ENCODE data around the gene TMEM234.

Gene TMEM234

DNA sequence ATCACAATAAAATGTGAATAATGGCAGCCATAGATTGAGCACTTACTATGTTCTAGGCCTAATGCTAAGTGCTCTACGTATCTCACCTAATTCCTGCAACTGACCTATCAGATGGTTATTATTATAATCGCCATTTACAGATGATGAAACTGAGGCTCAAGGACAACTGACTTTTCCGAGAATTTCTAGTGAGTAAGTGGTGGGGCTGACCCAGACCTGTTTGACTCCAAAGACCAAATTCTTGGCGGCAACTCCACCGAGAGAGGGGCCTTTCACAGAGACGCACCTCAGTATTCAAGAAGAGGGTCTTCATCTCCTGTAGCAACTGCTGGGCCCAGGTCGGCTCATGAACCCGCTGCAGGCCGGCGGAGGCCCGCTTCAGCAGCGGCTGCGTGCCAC is 573 bp downstream of the TMEM234 start:
- TF ChIP-seq, protein P1, sequence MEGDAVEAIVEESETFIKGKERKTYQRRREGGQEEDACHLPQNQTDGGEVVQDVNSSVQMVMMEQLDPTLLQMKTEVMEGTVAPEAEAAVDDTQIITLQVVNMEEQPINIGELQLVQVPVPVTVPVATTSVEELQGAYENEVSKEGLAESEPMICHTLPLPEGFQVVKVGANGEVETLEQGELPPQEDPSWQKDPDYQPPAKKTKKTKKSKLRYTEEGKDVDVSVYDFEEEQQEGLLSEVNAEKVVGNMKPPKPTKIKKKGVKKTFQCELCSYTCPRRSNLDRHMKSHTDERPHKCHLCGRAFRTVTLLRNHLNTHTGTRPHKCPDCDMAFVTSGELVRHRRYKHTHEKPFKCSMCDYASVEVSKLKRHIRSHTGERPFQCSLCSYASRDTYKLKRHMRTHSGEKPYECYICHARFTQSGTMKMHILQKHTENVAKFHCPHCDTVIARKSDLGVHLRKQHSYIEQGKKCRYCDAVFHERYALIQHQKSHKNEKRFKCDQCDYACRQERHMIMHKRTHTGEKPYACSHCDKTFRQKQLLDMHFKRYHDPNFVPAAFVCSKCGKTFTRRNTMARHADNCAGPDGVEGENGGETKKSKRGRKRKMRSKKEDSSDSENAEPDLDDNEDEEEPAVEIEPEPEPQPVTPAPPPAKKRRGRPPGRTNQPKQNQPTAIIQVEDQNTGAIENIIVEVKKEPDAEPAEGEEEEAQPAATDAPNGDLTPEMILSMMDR (IDR thresholded peaks at IDR 0.05; ENCODE audit: low read depth, low read length, missing control alignments), result no peak
- peak overlapping the region; percentile 56 for H3K4me3 ChIP-seq (ENCODE audit: low read depth, low read length)
- no peak for DNase-seq (ENCODE audit: low read depth)

DNA sequence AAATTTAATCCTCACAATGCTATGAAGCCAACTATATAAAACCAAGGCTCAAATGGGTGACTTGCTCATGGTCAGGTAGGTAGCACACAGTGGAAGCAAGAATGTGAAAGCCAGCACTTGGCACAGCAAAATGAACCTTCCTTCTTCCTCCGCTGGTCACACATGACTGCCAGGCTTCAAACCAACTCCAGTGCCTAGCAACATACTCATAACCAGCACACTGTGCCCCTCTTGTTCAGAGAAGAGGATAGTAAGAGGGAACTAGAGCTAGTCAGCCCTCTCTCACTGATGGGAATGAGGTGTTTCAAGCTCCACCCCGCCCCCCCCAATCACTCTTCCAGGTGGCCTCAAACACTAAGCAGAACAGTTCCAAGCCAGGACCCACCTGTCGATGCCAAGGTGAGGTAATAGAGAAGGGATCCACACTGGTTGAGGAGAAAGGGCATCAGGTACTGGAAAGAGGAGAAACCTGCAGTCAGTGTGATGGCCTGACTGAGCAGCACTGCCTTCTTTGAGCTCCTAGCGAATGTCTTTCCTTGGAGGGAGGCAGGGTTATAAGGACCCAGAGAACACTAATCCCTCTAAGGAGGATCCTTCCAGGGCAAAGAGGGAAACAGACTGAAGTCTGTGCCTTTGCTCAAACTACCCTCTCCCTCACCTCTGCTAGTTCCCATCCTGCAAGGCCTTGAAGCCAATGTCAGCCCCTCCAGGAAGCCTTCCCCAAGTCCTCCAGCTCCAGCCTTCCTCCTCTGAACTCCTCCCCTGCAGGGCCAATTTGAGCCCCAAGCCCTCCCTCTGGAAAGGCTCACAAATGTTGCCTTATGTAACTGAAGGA is 1.2 kb downstream of the TMEM234 start:
- peak overlapping the region; percentile 56 for H3K4me3 ChIP-seq (ENCODE audit: low read depth, low read length)
- TF ChIP-seq, protein P1 (IDR thresholded peaks at IDR 0.05; ENCODE audit: low read depth, low read length, missing control alignments), result no peak
- DNase-seq (ENCODE audit: low read depth), result no peak

DNA sequence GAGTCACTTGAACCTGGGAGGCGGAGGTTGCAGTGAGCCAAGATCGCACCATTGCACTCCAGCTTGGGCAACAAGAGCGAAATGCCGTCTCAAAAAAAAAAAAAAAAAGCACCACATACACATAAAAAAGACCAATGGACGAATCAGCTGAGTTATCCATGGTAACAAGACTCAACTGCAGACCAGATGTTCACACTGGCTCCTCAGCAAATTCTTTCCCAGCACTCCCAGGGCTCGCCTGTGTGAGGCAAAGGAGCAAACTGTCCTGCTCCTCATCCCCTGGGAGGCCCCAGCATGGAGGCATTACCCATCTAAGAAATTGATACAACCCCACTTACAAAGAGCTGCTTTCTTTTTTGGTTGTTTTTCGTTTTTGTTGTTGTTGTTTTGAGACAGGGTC is 3.1 kb downstream of the TMEM234 start:
- no peak overlapping the region for H3K4me3 ChIP-seq (ENCODE audit: low read depth, low read length)
- no peak for DNase-seq (ENCODE audit: low read depth)
- TF ChIP-seq, protein P1 (IDR thresholded peaks at IDR 0.05; ENCODE audit: low read depth, low read length, missing control alignments), result no peak

DNA sequence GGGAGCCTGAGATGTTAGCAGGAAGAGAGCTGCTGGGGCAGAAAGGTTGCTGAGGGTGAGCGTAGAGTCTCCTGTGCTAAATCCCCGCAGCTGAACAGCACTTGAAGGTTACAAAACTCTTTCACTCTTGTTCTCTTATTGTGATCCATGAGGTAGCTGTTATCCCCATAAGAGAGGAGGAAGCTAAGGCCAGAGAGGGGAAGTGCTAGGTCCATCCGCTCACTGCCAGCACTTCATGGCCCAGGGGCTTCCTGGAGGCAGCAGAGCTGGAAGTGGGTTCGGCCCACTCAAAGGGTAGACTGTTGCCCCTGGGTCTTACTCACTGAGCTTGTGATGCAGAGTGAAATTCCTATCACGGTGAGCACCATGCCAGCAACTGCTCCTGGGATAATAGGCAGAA is 5.6 kb downstream of the TMEM234 start:
- TF ChIP-seq, protein P1 (IDR thresholded peaks at IDR 0.05; ENCODE audit: low read depth, low read length, missing control alignments), result no peak
- DNase-seq (ENCODE audit: low read depth), result no peak

DNA sequence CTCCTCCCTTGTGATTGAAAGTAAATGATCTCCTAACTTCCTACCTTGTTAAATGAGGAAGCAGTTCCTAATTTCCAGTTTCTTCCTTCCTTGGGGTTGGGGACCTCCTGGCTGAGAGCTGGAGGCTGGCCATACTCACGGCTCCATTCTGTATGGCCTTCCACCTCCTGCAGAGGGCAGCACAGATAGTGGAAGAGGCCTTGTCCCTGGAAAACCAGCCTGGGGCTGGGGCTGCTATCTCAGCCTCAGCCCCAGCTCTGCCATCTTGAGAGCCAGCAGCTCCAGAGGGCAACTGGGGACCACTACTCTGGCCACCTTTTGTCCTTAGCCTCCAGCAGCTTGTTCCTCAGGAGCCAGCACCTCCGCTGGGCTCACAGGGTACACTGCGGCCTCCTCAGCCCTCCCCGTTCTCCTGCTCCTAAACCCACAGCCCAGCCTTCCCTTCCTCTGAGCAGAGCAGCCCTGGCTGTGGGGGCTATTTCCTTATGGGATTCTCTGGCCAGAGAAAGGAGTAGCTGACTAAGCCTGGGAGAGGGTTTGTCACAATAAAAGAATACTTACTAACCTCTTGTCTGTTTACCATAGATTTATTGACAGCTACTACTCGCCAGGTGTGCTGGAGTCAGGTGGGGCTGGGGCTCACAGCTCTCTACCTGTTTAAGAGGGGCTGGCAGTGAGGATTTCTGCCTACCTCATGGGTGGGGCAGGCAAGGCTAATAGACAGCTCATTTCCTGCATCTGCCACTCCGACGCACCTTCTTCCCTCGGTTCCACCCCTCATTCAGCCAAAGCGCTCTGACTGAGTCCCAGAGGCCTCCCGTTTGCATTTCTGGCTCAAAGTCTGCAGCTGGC is 6.3 kb downstream of the TMEM234 start:
- TF ChIP-seq, protein P1 (IDR thresholded peaks at IDR 0.05; ENCODE audit: low read depth, low read length, missing control alignments), result peak; percentile 92
- DNase-seq (ENCODE audit: low read depth), result no peak

More for the DNA sequence above, 5.6 kb downstream of the TMEM234 start:
- no peak overlapping the region for H3K4me3 ChIP-seq (ENCODE audit: low read depth, low read length)

DNA sequence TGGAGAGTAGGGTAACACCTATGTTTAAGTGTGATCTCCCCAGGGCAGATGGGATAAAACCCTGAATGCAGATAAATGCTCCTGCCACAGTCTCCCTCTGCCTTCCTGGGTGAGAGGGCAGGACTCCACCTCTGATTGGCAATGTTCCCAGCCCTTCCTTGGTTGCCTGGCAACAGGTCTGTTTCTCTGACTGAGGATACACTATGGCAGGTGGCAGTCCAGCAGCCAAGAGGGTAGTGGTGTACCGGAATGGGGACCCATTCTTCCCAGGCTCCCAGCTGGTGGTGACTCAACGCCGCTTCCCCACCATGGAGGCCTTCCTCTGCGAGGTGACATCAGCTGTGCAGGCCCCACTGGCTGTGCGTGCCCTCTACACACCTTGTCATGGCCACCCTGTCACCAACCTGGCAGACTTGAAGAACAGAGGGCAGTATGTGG is 13.2 kb downstream of the TMEM234 start, which contains the start of gene DCDC2B:
Gene DCDC2B, plus strand, starts transcription at position 199 of the 438 bp plus-strand sequence. Its CDS starts 5 bp downstream, at position 204.
- no peak within 1 kb of the TSS for H3K4me3 ChIP-seq (ENCODE audit: low read depth, low read length)
- TF ChIP-seq, protein P1 (IDR thresholded peaks at IDR 0.05; ENCODE audit: low read depth, low read length, missing control alignments), result no peak
- DNase-seq (ENCODE audit: low read depth), result no peak

More for the DNA sequence above, 6.3 kb downstream of the TMEM234 start:
- H3K4me3 ChIP-seq (ENCODE audit: low read depth, low read length), result no peak overlapping the region
